ENCODE results near the gene DEF6.
A peak's percentile ranks its signal among the peaks of the same experiment; 100 is the strongest.
"Not testable (repeated sequence)": the region's sequence is repeated elsewhere in the genome, so short reads cannot be mapped to it uniquely, and the experiment has no call there.

DEF6 gene

DNA sequence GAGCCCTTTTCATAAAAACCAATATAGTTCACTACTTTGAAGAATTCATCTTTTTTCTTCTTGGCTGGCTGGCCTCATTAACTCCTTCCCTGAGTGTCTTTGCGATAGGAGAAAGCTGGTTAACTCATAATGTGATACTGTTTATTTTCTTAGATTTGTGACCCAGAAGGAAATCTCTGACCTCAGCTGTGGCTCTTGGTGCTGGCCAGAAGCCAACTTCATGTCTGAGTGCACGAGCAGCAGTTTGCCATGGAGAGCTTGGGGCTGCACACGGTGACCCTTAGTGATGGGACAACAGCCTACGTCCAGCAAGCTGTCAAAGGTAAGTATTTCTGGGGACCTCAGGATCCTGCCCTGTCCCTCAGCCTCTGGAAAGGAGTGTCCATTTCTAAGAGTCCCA is 16.7 kb upstream of the DEF6 start:
- DNase-seq (ENCODE audit: low read depth): no peak

- DNase-seq (ENCODE audit: low read depth): no peak
Observed at GRCh38 chr6:35282472-35282871, 15.1 kb upstream of the DEF6 start.

GRCh38 chr6:35283361-35283760 is 14.3 kb upstream of the DEF6 start:
- DNase-seq (ENCODE audit: low read depth): no peak

DNA sequence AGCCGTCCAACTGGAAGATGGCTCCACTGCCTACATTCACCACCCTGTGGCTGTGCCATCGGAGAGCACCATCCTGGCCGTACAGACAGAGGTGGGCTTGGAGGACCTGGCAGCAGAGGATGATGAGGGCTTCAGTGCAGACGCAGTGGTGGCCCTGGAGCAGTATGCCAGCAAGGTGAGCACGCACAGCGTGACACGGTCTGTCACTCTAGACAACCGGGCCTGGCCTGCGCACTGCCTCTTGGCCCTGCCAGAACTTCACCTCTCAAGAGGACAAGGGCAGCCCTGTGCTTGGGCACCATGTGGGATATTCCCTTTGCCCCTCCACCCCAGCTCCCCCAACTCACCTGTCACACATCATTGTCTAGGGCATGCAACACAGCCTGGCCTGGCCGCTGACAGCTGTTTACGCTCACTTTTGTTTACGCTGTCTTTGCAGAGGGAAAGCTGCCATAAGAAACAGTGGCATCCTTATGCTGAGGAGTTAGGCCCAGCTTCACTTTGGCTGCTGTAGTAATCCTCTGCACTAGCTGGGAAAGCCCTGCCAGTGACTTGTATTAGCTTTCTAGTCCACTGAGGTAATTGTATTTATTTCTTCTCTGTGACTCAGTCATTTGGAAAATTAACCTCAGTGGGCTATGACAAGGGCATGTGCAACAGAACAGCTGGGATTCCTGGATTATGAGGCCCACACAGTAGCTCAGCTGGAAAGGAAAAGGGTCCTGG is 9.8 kb upstream of the DEF6 start:
- DNase-seq (ENCODE audit: low read depth): no peak

- DNase-seq (ENCODE audit: low read depth): no peak
Observed at GRCh38 chr6:35288834-35289233, 8.8 kb upstream of the DEF6 start.

DNA sequence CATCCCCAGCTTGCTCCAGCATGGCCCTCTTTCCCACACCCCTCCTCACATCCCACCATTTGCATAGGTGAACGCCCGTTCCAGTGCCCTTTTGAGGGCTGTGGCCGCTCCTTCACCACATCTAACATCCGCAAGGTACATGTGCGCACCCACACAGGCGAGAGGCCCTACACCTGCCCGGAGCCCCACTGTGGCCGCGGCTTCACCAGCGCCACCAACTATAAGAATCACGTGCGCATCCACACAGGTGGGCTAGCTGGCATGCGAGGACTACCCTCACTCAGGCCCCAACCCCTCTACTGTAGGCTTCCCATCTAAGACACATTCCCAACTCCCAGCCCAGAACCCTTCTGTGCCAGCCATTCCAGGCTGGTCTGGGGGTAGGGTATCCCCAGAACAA is 6.1 kb upstream of the DEF6 start:
- no peak for DNase-seq (ENCODE audit: low read depth)

DNA sequence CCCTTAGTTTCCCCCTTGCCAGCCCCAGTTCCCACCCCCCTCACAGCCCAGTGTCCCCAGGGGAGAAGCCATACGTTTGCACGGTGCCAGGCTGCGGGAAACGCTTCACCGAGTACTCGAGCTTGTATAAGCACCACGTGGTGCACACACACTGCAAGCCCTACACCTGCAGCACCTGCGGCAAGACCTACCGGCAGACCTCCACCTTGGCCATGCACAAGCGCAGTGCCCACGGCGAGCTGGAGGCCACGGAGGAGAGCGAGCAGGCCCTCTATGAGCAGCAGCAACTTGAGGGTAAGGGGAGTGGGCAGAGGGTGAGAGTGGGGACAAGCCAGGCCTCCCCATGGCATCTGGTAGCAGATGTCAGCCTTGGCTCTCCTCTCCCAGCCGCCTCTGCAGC is 5.1 kb upstream of the DEF6 start:
- DNase-seq (ENCODE audit: low read depth): no peak

DNA sequence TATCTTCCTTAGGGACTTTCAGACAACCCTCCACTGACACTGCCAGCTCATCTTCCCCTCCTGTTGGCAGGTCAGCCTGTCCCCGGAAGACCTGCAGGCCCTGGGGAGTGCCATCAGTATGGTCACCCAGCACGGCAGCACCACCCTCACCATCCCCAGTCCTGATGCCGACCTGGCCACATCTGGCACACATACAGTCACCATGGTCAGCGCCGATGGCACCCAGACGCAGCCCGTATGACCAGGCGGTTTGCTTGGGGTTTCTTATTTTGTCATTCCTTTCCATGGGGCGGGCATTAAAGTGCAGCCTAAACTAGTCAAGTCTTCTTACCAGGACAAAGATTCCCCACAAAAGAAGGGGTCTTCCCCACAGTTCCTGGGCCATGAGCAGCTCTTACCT is 3.9 kb upstream of the DEF6 start:
- no peak for DNase-seq (ENCODE audit: low read depth)

GRCh38 chr6:35294308-35294945 is 3.2 kb upstream of the DEF6 start:
- DNase-seq (ENCODE audit: low read depth): no peak

DNA sequence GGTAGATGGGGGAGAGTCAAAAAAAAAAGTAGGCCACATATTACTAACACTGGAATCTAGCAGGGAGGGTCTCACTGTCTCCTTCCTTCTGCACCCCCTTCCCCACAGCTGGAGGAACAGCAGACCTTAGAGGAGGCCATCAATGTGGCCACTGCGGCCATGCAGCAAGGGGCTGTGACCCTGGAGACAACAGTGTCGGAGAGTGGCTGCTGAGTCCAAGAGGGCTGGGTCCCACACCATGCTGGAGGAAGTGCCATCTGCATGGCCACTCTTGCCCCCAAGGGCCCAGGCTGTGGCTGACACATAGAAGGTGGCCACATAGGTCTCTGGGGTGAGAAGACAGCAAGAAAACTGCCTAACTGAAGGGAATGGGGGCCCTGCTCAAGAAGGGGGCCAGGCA is 2.6 kb upstream of the DEF6 start:
- no peak for DNase-seq (ENCODE audit: low read depth)

DNA sequence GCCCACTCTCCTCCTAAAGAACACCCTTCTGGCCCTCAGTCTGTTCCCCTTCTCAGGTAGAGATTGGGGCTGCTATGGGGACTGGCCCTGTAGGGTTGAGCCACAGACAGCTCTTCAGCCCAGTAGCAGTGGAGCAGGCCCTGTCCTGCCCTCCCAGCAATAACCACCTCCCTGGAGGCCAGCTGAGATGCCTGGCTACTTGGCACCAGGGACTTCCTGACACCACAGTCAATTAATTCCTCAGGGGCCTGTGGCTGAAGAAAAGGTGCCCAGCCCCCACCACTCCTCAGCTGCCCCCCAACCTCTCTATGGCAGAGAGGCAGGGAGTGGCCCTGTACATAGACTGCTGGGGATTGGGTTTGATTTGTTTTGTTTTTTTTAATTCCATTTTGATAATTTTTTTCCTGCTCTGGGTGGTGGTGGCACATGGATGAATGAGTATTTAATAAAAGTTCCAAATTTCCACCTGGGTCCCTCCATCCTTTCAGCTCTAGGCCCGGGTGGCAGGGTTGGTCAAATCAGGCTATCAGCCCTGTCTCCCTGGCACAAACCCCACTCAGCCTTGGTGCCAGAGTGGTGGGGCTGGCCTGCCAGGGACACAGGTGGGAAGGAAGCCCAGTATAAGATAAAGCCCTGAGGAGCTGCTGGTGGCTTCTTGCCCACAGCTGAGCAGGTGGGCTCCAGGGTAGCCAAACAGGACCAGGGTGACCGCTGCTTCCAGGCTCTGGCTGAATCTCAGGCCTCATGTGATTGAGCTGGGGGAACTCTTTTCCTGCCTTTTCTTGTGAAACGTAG is 1.9 kb upstream of the DEF6 start:
- DNase-seq (ENCODE audit: low read depth): no peak

DNA sequence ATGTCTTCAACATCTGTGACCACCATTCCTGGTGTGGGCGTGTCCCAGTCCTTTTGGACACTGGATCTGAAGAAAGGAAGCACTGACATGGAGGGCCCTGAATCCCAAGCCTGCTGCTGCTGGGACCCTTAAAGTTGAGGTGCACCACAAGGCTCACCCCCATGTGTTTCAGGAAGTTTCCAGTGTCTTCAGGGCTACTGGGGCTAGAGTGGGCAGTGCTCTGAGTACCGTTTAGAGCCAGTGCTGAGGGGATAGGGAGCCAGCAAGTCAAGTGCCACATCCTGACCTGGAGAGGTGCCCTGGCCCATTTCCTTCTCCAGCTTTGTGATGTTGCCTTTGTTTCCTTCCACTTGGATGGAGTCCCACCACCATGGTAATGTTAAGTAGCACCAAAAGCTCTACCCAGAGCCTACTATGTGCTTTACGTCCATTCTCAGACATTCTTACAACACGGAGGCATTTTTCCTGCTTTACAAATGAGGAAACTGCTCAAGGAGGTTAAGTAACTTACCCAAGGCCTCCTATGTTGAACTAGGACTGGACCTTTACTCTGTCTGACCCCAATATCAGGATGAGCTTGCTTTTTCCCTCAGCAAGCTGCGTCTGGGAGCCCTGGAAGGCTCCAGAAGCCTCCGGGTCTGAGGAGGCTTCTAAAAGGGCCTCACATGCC is 552 bp upstream of the DEF6 start:
- no peak for DNase-seq (ENCODE audit: low read depth)

- DNase-seq (ENCODE audit: low read depth): no peak
Observed at GRCh38 chr6:35298625-35299140, 1.1 kb downstream of the DEF6 start.

DNA sequence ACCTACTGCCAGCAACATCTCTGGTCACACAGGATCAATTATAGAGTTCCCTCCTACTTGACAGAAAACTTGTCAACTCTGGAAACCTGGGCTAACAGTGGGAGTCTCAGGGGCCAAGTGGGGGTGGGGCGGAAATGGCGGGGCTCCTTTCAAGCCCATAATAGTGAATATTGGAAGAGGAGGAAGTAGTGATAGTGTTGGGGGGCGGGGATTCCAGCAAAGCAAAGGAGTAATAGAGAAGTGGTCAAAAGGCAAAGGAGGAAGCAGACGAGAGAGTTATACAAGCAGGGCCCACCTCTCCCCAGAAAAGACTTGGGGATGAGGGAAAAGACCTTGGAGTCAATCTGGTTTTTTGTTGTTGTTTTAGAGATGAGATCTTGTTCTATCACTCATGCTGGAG is 2.1 kb downstream of the DEF6 start:
- no peak for DNase-seq (ENCODE audit: low read depth)

DNA sequence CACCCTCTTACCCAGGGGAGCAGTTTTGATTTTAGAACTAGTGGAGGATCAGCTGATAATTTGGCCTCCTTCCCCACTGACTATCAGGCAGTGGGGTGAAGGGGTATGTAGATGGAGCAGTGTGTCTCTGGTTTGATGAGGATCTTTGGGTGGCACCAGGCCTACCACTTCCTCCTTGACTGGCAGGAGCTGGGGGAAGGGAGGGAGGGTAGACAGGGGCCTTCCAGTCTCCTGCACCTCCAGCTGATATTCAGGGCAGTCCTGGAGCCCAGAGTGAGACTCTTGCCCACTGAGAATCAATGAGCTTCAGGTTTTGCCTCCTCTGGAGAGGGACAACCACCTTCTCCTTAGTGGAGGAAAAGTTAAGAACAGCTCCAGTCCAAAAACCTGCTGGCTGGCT is 3.2 kb downstream of the DEF6 start:
- DNase-seq (ENCODE audit: low read depth): no peak

GRCh38 chr6:35302604-35303241 is 5.1 kb downstream of the DEF6 start:
- DNase-seq (ENCODE audit: low read depth): peak; percentile 82

- DNase-seq (ENCODE audit: low read depth): no peak
Observed at GRCh38 chr6:35304299-35304698, 6.7 kb downstream of the DEF6 start.

DNA sequence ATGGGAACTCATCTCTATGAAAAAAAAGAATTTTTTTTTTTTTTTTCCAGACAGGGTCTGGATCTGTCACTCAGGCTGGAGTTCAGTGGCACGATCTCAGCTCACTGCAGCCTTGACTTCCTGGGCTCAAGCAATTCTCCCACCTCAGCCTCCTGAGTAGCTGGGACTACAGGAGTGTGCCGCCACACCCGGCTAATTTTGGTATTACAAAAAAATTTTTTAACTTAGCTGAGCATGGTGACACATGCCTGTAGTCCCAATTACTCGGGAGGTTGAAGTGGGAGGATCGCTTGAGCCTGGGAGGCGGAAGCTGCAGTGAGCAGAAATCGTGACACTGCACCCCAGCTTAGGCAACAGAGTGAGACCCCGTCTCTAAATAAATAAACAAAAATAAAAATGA is 7.5 kb downstream of the DEF6 start:
- no peak for DNase-seq (ENCODE audit: low read depth)

- DNase-seq (ENCODE audit: low read depth): not testable (repeated sequence)
Observed at GRCh38 chr6:35307138-35307537, 9.5 kb downstream of the DEF6 start.

DNA sequence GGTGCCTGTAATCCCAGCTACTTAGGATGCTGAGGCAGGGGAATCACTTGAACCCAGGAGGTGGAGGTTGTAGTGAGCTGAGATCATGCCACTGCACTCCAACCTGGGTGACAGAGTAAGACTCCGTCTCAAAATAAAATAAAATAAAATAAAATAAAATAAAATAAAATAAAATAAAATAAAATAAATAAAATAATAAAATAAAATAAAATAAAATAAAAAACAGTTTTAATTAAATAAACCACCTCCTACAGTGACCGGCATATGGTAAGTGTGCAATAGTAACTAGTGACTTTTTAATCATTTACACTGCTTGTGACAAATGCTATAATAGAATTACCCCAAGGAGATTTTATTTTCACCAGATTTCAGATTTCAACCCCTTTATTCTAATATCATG is 10.9 kb downstream of the DEF6 start:
- not testable (repeated sequence) for DNase-seq (ENCODE audit: low read depth)

GRCh38 chr6:35309611-35310264 is 12.1 kb downstream of the DEF6 start:
- DNase-seq (ENCODE audit: low read depth): no peak
